Measurements from ENCODE around the gene LYSMD3.

The LYSMD3 gene

DNA sequence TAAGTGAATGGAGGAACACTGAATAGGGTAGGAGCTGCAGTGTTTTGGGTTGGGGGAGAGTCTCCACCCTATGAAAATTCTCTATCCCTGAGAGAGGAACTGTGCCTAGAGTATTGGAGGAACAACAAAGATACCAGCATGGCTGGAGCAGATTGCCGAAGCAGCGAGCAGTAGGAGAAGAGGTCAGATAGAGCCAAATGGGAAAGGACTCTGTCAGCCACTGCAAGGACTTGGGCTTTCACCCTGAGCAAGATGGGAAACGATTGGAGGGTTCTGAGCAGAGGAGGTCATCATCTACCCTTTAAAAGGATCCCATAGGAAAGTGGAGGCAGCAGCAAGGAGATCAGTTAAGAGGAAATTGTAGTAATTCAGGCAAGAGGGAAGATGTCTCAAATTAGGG lies 4.4 kb upstream of the LYSMD3 start:
- TF ChIP-seq, protein P1, sequence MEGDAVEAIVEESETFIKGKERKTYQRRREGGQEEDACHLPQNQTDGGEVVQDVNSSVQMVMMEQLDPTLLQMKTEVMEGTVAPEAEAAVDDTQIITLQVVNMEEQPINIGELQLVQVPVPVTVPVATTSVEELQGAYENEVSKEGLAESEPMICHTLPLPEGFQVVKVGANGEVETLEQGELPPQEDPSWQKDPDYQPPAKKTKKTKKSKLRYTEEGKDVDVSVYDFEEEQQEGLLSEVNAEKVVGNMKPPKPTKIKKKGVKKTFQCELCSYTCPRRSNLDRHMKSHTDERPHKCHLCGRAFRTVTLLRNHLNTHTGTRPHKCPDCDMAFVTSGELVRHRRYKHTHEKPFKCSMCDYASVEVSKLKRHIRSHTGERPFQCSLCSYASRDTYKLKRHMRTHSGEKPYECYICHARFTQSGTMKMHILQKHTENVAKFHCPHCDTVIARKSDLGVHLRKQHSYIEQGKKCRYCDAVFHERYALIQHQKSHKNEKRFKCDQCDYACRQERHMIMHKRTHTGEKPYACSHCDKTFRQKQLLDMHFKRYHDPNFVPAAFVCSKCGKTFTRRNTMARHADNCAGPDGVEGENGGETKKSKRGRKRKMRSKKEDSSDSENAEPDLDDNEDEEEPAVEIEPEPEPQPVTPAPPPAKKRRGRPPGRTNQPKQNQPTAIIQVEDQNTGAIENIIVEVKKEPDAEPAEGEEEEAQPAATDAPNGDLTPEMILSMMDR (IDR thresholded peaks at IDR 0.05; ENCODE audit: insufficient read depth, low read depth, low read length, missing control alignments), result no peak
- H3K4me3 ChIP-seq (ENCODE audit: low read depth, low read length), result no peak overlapping the region
- DNase-seq (ENCODE audit: low read depth), result no peak

GRCh38 chr5:90530736-90531487 lies 1.5 kb upstream of the LYSMD3 start:
- TF ChIP-seq, protein P1 (IDR thresholded peaks at IDR 0.05; ENCODE audit: insufficient read depth, low read depth, low read length, missing control alignments), result no peak
- no peak for DNase-seq (ENCODE audit: low read depth)
- no peak overlapping the region for H3K4me3 ChIP-seq (ENCODE audit: low read depth, low read length)

DNA sequence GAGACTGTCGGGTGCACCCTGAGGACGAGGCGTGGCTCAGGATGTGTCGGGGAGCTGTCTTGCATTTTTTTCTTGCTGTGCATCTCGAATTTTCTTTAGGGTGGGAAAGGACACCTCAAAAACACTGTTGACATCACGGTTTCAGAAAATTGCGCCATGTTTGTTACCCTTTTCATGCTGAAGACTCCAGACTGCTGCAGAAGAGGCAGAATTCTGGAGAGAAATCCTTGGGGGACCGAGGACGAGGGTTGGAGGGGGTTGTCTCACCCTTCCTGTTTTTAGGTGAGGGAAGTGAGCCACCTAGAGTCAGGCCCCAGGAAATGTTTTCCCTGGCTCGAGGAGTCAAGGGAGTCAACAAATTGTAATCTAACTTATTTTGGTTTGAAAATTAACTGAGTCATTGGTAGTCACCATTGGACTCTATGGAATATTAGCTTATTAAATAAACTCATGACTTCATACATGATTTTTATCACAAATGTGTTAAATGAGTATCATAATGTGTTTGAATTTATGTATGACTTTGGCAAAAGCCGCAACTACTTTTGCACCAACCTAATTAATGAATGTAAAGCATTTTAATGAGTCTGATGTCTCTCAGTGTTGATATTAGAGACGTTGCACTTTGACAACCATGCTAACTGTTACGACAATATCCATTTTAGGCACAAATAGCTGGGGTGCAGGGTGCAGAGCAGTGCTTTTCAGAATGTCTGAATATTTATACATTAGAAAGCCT lies 724 bp upstream of the LYSMD3 start:
- peak overlapping the region; percentile 73 for H3K4me3 ChIP-seq (ENCODE audit: low read depth, low read length)
- DNase-seq (ENCODE audit: low read depth), result peak; percentile 77
- TF ChIP-seq, protein P1 (IDR thresholded peaks at IDR 0.05; ENCODE audit: insufficient read depth, low read depth, low read length, missing control alignments), result peak; percentile 68

DNA sequence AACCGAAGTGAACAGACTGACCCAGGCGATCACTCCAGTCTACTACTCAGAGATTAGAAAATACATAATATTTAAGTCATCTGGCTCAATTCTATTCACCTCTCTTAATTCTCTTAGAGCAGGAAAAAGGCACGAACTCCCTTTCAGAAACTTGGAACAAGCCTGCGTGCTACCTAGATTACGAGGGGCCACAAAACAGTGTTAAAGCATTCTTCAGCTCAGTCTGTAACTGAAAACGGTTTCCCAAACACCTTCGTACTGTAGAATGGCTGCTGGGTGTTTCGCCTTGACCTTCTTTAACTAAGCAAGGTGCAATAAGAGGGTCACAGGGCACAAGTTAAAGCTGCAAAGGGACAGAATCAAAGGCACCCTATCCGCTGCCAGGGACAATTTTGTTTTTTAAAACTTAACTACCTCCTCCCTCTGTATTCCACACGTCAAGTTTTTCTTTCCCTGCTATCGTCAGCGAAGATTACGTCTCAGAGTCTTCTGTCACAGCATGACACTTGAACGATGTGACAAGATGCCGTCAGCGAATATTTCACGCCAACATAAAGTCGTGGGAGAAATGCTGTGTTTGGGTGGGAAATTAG lies 687 bp downstream of the LYSMD3 start:
- H3K4me3 ChIP-seq (ENCODE audit: low read depth, low read length), result peak overlapping the region; percentile 73
- DNase-seq (ENCODE audit: low read depth), result peak; percentile 17
- TF ChIP-seq, protein P1 (IDR thresholded peaks at IDR 0.05; ENCODE audit: insufficient read depth, low read depth, low read length, missing control alignments), result no peak

DNA sequence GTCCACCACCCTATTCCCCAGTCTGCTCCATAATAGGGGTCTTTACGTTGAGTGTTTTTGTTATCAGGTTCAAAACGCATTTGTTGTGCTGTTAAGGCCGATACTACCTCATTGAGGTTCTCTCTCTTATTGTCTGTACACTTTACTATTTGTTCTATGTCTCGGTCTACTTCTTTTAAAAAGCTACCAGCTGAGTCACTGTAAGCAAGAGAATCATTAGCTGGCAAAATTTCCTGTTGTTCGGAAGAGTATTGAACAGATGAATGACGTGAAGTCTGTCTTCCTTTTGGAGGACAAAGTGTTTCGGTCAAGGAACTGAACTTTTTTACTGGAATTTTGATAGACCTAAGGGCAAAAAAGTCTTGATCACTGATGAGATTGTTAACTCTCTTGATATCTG lies 10.3 kb downstream of the LYSMD3 start:
- TF ChIP-seq, protein P1 (IDR thresholded peaks at IDR 0.05; ENCODE audit: insufficient read depth, low read depth, low read length, missing control alignments), result no peak
- no peak for DNase-seq (ENCODE audit: low read depth)

DNA sequence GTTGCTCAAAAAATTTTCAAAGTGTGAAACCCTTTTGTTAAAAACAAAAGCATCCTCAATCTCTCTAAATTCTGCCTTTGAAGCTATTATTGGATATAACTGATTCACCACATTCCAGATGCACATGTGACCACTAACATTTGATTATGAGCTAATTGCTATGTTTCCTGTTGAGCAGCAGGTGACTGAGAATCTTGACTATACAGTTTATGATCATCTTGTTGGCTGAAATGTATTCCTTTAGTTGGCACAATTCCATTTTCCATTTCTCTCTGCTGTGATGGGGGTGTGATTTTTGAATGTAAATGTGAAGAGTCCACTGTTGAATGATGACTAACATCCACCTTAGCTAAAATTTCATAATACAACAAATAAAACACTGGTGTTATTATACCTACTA lies 10.7 kb downstream of the LYSMD3 start:
- no peak for DNase-seq (ENCODE audit: low read depth)
- no peak overlapping the region for H3K4me3 ChIP-seq (ENCODE audit: low read depth, low read length)
- TF ChIP-seq, protein P1 (IDR thresholded peaks at IDR 0.05; ENCODE audit: insufficient read depth, low read depth, low read length, missing control alignments), result no peak

More for the DNA sequence above, 10.3 kb downstream of the LYSMD3 start:
- H3K4me3 ChIP-seq (ENCODE audit: low read depth, low read length), result no peak overlapping the region
